Glutamatergic neuron (in vitro differentiated cells): ENCODE data around the gene PHLPP1. TPM values are rescaled to one million over a fixed set of nuclear protein-coding genes. Genes with fewer than 3 reads are reported as not detected.

ENCODE experiments used
- DNase-seq: peaks from one replicate; pipeline ENCODE4 v3.0.0; 2022
- H3K27ac Mint-ChIP-seq: one replicate; pipeline ENCODE4 v1.8.0; 2020; ENCODE audit warnings: mild to moderate bottlenecking, mixed read lengths, inconsistent platforms; ENCODE audit not compliant: unreplicated experiment
- H3K27me3 Mint-ChIP-seq: one replicate; pipeline ENCODE4 v1.8.0; 2020; ENCODE audit warnings: mild to moderate bottlenecking, moderate library complexity, mixed read lengths, inconsistent platforms; ENCODE audit not compliant: unreplicated experiment
- H3K36me3 Mint-ChIP-seq: one replicate; pipeline ENCODE4 v1.8.0; 2020; ENCODE audit warnings: mild to moderate bottlenecking, mixed read lengths, inconsistent platforms; ENCODE audit not compliant: unreplicated experiment
- H3K4me1 Mint-ChIP-seq: one replicate; pipeline ENCODE4 v1.8.0; 2020; ENCODE audit warnings: mild to moderate bottlenecking, low read depth, mixed read lengths, inconsistent platforms; ENCODE audit not compliant: unreplicated experiment
- H3K4me3 Mint-ChIP-seq: one replicate; pipeline ENCODE4 v1.8.0; 2020; ENCODE audit warnings: mild to moderate bottlenecking, mixed read lengths, inconsistent platforms; ENCODE audit not compliant: unreplicated experiment
- H3K9me3 Mint-ChIP-seq: one replicate; pipeline ENCODE4 v1.8.0; 2020; ENCODE audit warnings: mild to moderate bottlenecking, moderate library complexity, mixed read lengths, inconsistent platforms; ENCODE audit not compliant: unreplicated experiment
- total RNA-seq: library from RNA; stranded (reverse); fragmentation: NEBNext Ultra II Directional; extraction: Animal tissue kit (Norgen Biotek cat#: 25700); gene quantifications from one replicate; pipeline ENCODE4 v1.2.1, GENCODE V29; 2021; ENCODE audit not compliant: unreplicated experiment
- TF ChIP-seq, protein P1 (sequence below): fragments of 200-600 bp; sonication (generic); IDR thresholded peaks from one replicate; pipeline ENCODE4 v1.5.0; 2021; ENCODE audit not compliant: partially characterized antibody, unreplicated experiment

Gene PHLPP1
- total RNA-seq, 1 donor from 2014 or later, result 14.0 TPM

DNA sequence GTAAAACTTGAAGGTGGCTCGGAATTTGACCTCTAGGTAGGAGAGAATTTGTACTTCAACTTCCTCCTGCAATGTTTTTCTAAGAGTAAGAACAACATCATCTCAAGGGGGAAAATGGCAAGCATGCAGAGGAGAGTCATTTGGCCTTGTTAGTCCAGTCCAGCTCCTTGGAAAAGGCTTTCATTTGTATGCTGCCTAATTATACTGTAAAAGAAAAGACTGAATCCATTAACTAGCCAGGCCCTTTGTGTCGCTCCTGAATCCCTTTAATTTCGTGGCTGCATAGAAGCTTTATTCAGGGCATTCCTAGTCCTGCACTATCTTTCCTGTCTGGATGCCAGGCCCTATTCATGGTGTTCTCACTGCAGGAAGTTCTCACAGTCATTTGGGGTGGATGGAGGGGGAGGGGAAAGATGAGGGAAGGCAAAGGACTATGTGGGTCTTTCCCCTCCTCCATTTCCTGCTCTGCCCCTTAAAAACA lies 36.0 kb downstream of the PHLPP1 start:
- Mint-ChIP-seq H3K27me3 (no peaks in the 10 kb centered on the region), H3K27ac (no peak overlapping the region), H3K4me1 (peaks cover 34% of the 10 kb centered on the region), H3K36me3 (no peaks in the 10 kb centered on the region), H3K9me3 (peaks cover 1% of the 10 kb centered on the region), H3K4me3 (no peak overlapping the region)
- no peak for DNase-seq
- TF ChIP-seq, protein P1, sequence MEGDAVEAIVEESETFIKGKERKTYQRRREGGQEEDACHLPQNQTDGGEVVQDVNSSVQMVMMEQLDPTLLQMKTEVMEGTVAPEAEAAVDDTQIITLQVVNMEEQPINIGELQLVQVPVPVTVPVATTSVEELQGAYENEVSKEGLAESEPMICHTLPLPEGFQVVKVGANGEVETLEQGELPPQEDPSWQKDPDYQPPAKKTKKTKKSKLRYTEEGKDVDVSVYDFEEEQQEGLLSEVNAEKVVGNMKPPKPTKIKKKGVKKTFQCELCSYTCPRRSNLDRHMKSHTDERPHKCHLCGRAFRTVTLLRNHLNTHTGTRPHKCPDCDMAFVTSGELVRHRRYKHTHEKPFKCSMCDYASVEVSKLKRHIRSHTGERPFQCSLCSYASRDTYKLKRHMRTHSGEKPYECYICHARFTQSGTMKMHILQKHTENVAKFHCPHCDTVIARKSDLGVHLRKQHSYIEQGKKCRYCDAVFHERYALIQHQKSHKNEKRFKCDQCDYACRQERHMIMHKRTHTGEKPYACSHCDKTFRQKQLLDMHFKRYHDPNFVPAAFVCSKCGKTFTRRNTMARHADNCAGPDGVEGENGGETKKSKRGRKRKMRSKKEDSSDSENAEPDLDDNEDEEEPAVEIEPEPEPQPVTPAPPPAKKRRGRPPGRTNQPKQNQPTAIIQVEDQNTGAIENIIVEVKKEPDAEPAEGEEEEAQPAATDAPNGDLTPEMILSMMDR, result no peak

DNA sequence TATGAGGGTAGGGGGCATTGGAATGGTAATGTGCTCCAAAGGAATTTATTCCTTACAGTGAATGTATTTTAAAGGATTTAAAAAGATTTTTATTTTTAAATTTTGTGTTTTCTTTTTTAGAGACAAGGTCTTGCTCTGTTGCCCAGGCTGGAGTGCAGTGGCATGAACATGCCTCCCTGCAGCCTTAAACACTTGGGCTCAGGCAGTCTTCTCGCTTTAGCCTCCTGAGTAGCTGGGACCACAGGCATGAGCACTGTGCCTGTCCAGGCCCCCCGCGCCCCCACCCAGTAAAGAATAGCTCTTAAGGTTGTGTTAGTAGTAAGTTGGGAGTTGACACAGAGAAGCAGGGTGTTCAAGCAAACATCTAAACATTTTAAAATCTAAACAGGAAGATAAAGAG lies 36.6 kb downstream of the PHLPP1 start:
- Mint-ChIP-seq H3K4me1 (peaks cover 37% of the 10 kb centered on the region), H3K27me3 (no peaks in the 10 kb centered on the region), H3K36me3 (no peaks in the 10 kb centered on the region), H3K9me3 (peaks cover 1% of the 10 kb centered on the region), H3K4me3 (no peak overlapping the region), H3K27ac (no peak overlapping the region)
- DNase-seq, result no peak
- TF ChIP-seq, protein P1, result no peak

DNA sequence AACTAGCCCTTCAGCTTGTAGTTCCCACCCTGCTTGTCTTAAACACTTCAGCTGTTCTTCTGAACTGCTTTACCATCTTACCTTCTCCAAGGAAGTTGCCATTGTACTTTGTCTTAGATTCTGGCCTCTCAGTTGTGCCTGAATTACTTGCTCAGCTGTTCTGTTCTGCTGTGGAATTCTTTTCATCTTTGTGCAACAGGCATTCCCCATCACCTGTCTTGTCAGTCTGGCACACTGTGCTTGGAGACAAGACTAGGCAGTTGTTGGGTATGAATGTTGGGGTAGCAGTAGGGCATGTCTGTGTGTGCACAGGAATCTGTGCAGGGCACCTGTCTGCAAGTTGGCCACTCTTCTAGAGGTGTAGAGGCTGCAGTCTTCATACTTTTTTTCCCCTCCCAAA lies 38.7 kb downstream of the PHLPP1 start:
- peaks cover 1% of the 10 kb centered on the region for H3K9me3 Mint-ChIP-seq
- no peak for DNase-seq
- peaks cover 37% of the 10 kb centered on the region for H3K4me1 Mint-ChIP-seq
- no peak overlapping the region for H3K27ac Mint-ChIP-seq
- no peaks in the 10 kb centered on the region for H3K36me3 Mint-ChIP-seq
- TF ChIP-seq, protein P1, result no peak
- no peaks in the 10 kb centered on the region for H3K27me3 Mint-ChIP-seq
- no peak overlapping the region for H3K4me3 Mint-ChIP-seq

DNA sequence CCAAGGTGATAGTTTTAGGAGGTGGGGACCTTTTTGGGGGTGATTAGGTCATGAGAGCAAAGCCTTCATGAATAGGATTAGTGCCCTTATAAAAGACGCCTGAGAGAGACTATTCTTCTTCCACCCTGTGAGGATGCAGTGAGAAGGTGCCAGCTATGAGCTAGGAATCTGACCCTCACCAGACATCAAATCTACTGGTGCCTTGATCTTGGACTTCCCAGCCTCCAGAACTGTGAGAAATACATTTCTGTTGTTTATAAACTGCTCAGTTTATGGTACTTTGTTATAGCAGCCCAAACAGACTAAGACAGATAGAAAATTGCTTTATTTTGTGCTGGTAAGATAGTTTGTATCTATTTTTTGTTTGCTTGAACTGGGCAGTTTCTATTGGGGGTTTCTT lies 40.1 kb downstream of the PHLPP1 start:
- Mint-ChIP-seq H3K4me1 (peaks cover 46% of the 10 kb centered on the region), H3K27me3 (peaks cover 3% of the 10 kb centered on the region), H3K36me3 (no peaks in the 10 kb centered on the region), H3K4me3 (no peak overlapping the region), H3K27ac (no peak overlapping the region), H3K9me3 (no peaks in the 10 kb centered on the region)
- TF ChIP-seq, protein P1, result no peak
- no peak for DNase-seq

DNA sequence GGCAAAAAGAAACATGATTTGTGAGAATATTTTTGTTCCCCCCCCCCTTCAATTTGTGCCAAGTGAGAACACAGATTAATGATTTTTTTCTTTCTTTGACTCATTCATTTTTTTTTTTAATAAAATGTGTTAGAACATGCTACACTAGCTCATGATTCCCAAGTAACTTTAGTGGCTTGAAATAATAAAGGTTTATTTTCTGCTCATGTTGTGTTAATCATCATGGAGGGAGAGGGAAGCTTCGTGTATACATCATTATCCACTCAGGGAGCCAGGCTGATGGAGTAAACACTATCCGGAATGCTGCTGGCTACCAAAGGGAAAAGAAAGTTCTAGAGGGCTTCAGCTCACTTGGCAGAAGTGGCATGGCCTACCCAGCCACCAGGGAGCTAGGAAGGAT lies 40.6 kb downstream of the PHLPP1 start:
- peaks cover 3% of the 10 kb centered on the region for H3K27me3 Mint-ChIP-seq
- no peak for DNase-seq
- no peaks in the 10 kb centered on the region for H3K36me3 Mint-ChIP-seq
- H3K9me3 Mint-ChIP-seq, result no peaks in the 10 kb centered on the region
- no peak overlapping the region for H3K27ac Mint-ChIP-seq
- H3K4me3 Mint-ChIP-seq, result no peak overlapping the region
- TF ChIP-seq, protein P1, result no peak
- H3K4me1 Mint-ChIP-seq, result peaks cover 43% of the 10 kb centered on the region
